Skeletal muscle tissue (tissue), 5 donors: ENCODE measurements around the gene ADNP. TPM values are rescaled to one million over a fixed set of nuclear protein-coding genes. Genes with fewer than 3 reads are reported as not detected.

Source experiments
- H3K27ac ChIP-seq: one replicate; pipeline ENCODE4 v1.7.0; 2013; ENCODE audit warnings: mild to moderate bottlenecking, low read depth, low read length, inconsistent platforms
- H3K27me3 ChIP-seq, 3 donors: one replicate each; pipeline ENCODE4 v1.7.0; 2013; ENCODE audit warnings: low read length in 3 of 3; ENCODE audit not compliant: control insufficient read depth in 3 of 3, insufficient read depth in 3 of 3
- H3K36me3 ChIP-seq, 3 donors: one replicate each; pipeline ENCODE4 v1.7.0; 2013; ENCODE audit warnings: low read length in 3 of 3; ENCODE audit not compliant: control insufficient read depth in 3 of 3, insufficient read depth in 3 of 3
- H3K4me1 ChIP-seq, 3 donors: one replicate each; pipeline ENCODE4 v1.7.0; 2013; ENCODE audit warnings: low read length in 3 of 3, mild to moderate bottlenecking in 3 of 3; ENCODE audit not compliant: control insufficient read depth in 3 of 3, insufficient read depth in 3 of 3
- H3K4me3 ChIP-seq, 3 donors: one replicate each; pipeline ENCODE4 v1.7.0; 2013; ENCODE audit warnings: low read length in 3 of 3
- H3K9ac ChIP-seq, 3 donors: one replicate each; pipeline ENCODE4 v1.7.0; 2013; ENCODE audit warnings: low read length in 3 of 3, mild to moderate bottlenecking in 3 of 3, moderate library complexity in 2 of 3, low read depth in 1 of 3
- H3K9me3 ChIP-seq, 3 donors: one replicate each; pipeline ENCODE4 v1.7.0; 2013; ENCODE audit warnings: low read length in 3 of 3; ENCODE audit not compliant: control insufficient read depth in 3 of 3
- small RNA-seq: library from RNA; depleted of rRNA; stranded (forward); fragments of <200 nt; gene quantifications from one replicate; pipeline ENCODE3, GENCODE V24; 2014
- total RNA-seq: library from RNA; depleted of rRNA; stranded (reverse); fragments of >200 nt; gene quantifications from one replicate; pipeline ENCODE4 v1.2.3, GENCODE V29; 2014
- donor health status: Osteomylitis.

ADNP gene
- total RNA-seq, 1 donor from 2014 or later = 41.8 TPM

DNA sequence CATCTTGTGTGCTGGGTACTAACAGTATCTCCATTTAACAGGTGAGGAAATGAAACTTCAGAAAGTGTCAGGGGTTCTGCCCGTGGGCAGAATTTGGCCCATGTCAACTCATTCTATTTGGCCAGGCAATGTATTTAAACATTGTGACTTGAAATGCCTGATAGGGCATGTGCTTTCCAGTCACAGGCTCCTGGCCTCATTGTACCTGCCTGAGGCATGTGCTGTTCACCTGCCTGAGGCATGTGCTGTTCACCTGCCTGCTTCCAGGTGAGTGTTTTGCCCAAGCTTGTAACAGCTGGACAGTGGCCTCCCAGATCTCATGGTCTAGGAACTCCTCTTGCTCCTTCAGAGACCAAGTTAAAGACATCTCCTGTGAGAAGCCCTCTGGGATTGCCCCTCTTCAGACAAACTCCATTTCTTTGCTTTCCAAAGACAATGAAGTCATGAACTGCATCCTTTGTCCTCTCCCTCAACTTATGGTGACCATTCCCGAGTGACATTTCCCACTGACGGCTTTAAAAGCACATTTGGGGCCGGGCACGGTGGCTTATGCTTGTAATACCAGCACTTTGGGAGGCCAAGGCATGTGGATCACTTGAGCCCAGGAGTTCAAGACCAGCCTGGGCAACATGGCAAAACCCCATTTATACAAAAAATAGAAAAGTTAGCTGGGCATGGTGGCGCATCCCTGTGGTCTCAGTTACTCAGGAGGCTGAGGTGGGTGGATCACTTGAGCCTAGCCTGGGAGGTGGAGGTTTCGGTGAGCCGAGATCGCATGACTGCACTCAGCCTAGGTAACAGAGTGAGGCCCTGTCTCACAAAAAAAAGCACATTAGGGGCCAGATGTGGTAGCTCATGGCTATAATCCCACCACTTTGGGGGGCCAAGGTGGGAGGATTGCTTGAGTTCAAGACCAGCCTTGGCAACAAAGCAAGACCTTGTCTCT, 87.6 kb downstream of the ADNP start:
- Histone ChIP-seq H3K9me3 (no peaks in the 10 kb centered on the region), H3K27ac (no peak overlapping the region), H3K27me3 (no peaks in the 10 kb centered on the region), H3K4me1 (peaks cover 3 to 5% (median 4%) of the 10 kb centered on the region in 3 donors), H3K9ac (no peak overlapping the region), H3K4me3 (no peak overlapping the region), H3K36me3 (no peaks in the 10 kb centered on the region)

DNA sequence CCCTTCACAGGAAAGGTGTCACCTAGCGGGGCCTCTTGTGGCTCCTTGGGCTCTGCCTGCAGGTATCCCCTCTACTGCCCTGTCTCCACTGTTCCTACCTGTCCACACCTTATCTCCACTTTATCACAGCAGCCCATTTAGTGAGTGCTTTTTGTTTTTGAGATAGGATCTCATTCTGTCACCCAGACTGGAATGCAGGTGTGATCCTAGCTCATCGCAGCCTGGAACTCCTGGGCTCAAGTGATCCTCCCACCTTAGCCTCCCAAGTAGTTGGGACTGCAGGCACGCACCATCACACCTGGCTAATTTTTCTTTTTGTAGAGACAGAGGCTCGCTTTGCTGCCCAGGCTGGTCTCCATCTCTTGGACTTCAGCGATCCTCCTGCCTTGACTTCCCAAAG, 88.4 kb downstream of the ADNP start:
- no peak overlapping the region for H3K27ac ChIP-seq
- H3K36me3 ChIP-seq = no peaks in the 10 kb centered on the region
- no peak overlapping the region for H3K4me3 ChIP-seq
- H3K27me3 ChIP-seq = no peaks in the 10 kb centered on the region
- peaks cover 0 to 2% (median 0%) of the 10 kb centered on the region in 3 donors for H3K4me1 ChIP-seq
- H3K9ac ChIP-seq = no peak overlapping the region
- H3K9me3 ChIP-seq = no peaks in the 10 kb centered on the region

Small RNA genes lying within 50 kb of the gene (small RNA-seq; reads per million reads assigned to genes)
- gene TMSB4XP6 = not detected

Other genes with a start within 250 kb of the ADNP start
- gene RIPOR3, start 239.9 kb downstream of the ADNP start, total RNA-seq = 2.6 TPM
- gene PARD6B, start 199.9 kb downstream of the ADNP start, total RNA-seq = 0.52 TPM
- gene BCAS4, start 136.4 kb downstream of the ADNP start, total RNA-seq = 1.0 TPM
- 40.2 TPM for gene DPM1, start 27.1 kb upstream of the ADNP start, total RNA-seq
- 6.8 TPM for gene MOCS3, start 27.4 kb upstream of the ADNP start, total RNA-seq
- 0.52 TPM for gene KCNG1, start 91.7 kb upstream of the ADNP start, total RNA-seq